ENCODE measurements around the gene SREK1IP1.
"Not testable (repeated sequence)": the region's sequence is repeated elsewhere in the genome, so short reads cannot be mapped to it uniquely, and the experiment has no call there.

SREK1IP1 gene

GRCh38 chr5:64706074-64706473 lies 62.4 kb downstream of the SREK1IP1 start:
- not testable (repeated sequence) for H3K36me3 ChIP-seq (ENCODE audit: insufficient read depth, low read length); H3K4me3 ChIP-seq (ENCODE audit: low read depth in 1 of 2, low read length in 2 of 2); H3K27ac ChIP-seq (ENCODE audit: low read depth, low read length); H3K9me3 ChIP-seq (ENCODE audit: low read length); H3K9ac ChIP-seq (ENCODE audit: low read length); H3K4me1 ChIP-seq (ENCODE audit: insufficient read depth, low read length); H3K27me3 ChIP-seq (ENCODE audit: control insufficient read depth in 1 of 2, insufficient read depth in 2 of 2, low read length in 2 of 2)

GRCh38 chr5:64700765-64701164 lies 67.7 kb downstream of the SREK1IP1 start:
- Histone ChIP-seq H3K9me3 (ENCODE audit: low read length) (no peaks in the 10 kb centered on the region), H3K4me3 (ENCODE audit: low read depth in 1 of 2, low read length in 2 of 2) (no peak overlapping the region), H3K36me3 (ENCODE audit: insufficient read depth, low read length) (no peaks in the 10 kb centered on the region), H3K27me3 (ENCODE audit: control insufficient read depth in 1 of 2, insufficient read depth in 2 of 2, low read length in 2 of 2) (no peaks in the 10 kb centered on the region), H3K9ac (ENCODE audit: low read length) (no peak overlapping the region), H3K27ac (ENCODE audit: low read depth, low read length) (no peak overlapping the region), H3K4me1 (ENCODE audit: insufficient read depth, low read length) (no peaks in the 10 kb centered on the region)

- not testable (repeated sequence) for H3K27me3 ChIP-seq (ENCODE audit: control insufficient read depth in 1 of 2, insufficient read depth in 2 of 2, low read length in 2 of 2); H3K9me3 ChIP-seq (ENCODE audit: low read length); H3K4me1 ChIP-seq (ENCODE audit: insufficient read depth, low read length); H3K9ac ChIP-seq (ENCODE audit: low read length); H3K4me3 ChIP-seq (ENCODE audit: low read depth in 1 of 2, low read length in 2 of 2); H3K27ac ChIP-seq (ENCODE audit: low read depth, low read length); H3K36me3 ChIP-seq (ENCODE audit: insufficient read depth, low read length)
Measured at GRCh38 chr5:64696414-64696813, 72.1 kb downstream of the SREK1IP1 start.

- no peak overlapping the region for H3K9ac ChIP-seq (ENCODE audit: low read length)
- H3K9me3 ChIP-seq (ENCODE audit: low read length) = no peaks in the 10 kb centered on the region
- H3K4me3 ChIP-seq (ENCODE audit: low read depth in 1 of 2, low read length in 2 of 2) = no peak overlapping the region
- H3K4me1 ChIP-seq (ENCODE audit: insufficient read depth, low read length) = no peaks in the 10 kb centered on the region
- peaks cover 5 to 13% of the 10 kb centered on the region in 2 donors for H3K27me3 ChIP-seq (ENCODE audit: control insufficient read depth in 1 of 2, insufficient read depth in 2 of 2, low read length in 2 of 2)
- H3K36me3 ChIP-seq (ENCODE audit: insufficient read depth, low read length) = no peaks in the 10 kb centered on the region
- H3K27ac ChIP-seq (ENCODE audit: low read depth, low read length) = no peak overlapping the region
Measured at GRCh38 chr5:64693636-64694035, 74.9 kb downstream of the SREK1IP1 start.

- no peaks in the 10 kb centered on the region for H3K4me1 ChIP-seq (ENCODE audit: insufficient read depth, low read length)
- no peak overlapping the region for H3K4me3 ChIP-seq (ENCODE audit: low read depth in 1 of 2, low read length in 2 of 2)
- H3K36me3 ChIP-seq (ENCODE audit: insufficient read depth, low read length) = no peaks in the 10 kb centered on the region
- no peak overlapping the region for H3K27ac ChIP-seq (ENCODE audit: low read depth, low read length)
- H3K27me3 ChIP-seq (ENCODE audit: control insufficient read depth in 1 of 2, insufficient read depth in 2 of 2, low read length in 2 of 2) = peaks cover 5 to 13% of the 10 kb centered on the region in 2 donors
- H3K9ac ChIP-seq (ENCODE audit: low read length) = no peak overlapping the region
- no peaks in the 10 kb centered on the region for H3K9me3 ChIP-seq (ENCODE audit: low read length)
Measured at GRCh38 chr5:64691291-64691690, 77.2 kb downstream of the SREK1IP1 start.

- no peak within 1 kb of the TSS for H3K9ac ChIP-seq (ENCODE audit: low read length)
- no peaks in the 10 kb centered on the region for H3K36me3 ChIP-seq (ENCODE audit: insufficient read depth, low read length)
- H3K9me3 ChIP-seq (ENCODE audit: low read length) = no peaks in the 10 kb centered on the region
- H3K4me1 ChIP-seq (ENCODE audit: insufficient read depth, low read length) = no peaks in the 10 kb centered on the region
- H3K4me3 ChIP-seq (ENCODE audit: low read depth in 1 of 2, low read length in 2 of 2) = no peak within 1 kb of the TSS
- H3K27me3 ChIP-seq (ENCODE audit: control insufficient read depth in 1 of 2, insufficient read depth in 2 of 2, low read length in 2 of 2) = peaks cover 5 to 13% of the 10 kb centered on the region in 2 donors
- H3K27ac ChIP-seq (ENCODE audit: low read depth, low read length) = no peak within 1 kb of the TSS
Measured at GRCh38 chr5:64690417-64691151, 77.9 kb downstream of the SREK1IP1 start, which contains the start of gene SHISAL2B. SHISAL2B (plus strand) TSS chr5:64690503; CDS start chr5:64690624, 121 bp downstream.

- Histone ChIP-seq H3K9ac (ENCODE audit: low read length) (no peak overlapping the region), H3K4me3 (ENCODE audit: low read depth in 1 of 2, low read length in 2 of 2) (no peak overlapping the region), H3K27ac (ENCODE audit: low read depth, low read length) (no peak overlapping the region), H3K9me3 (ENCODE audit: low read length) (no peaks in the 10 kb centered on the region), H3K4me1 (ENCODE audit: insufficient read depth, low read length) (no peaks in the 10 kb centered on the region), H3K36me3 (ENCODE audit: insufficient read depth, low read length) (no peaks in the 10 kb centered on the region), H3K27me3 (ENCODE audit: control insufficient read depth in 1 of 2, insufficient read depth in 2 of 2, low read length in 2 of 2) (peaks cover 5 to 13% of the 10 kb centered on the region in 2 donors)
Measured at GRCh38 chr5:64690104-64690416, 78.4 kb downstream of the SREK1IP1 start.

- Histone ChIP-seq H3K27me3 (ENCODE audit: control insufficient read depth in 1 of 2, insufficient read depth in 2 of 2, low read length in 2 of 2) (peaks cover 5 to 13% of the 10 kb centered on the region in 2 donors), H3K9ac (ENCODE audit: low read length) (no peak overlapping the region), H3K36me3 (ENCODE audit: insufficient read depth, low read length) (no peaks in the 10 kb centered on the region)
Measured at GRCh38 chr5:64688965-64689364, 79.5 kb downstream of the SREK1IP1 start.

GRCh38 chr5:64688391-64688790 lies 80.1 kb downstream of the SREK1IP1 start:
- H3K36me3 ChIP-seq (ENCODE audit: insufficient read depth, low read length) = no peaks in the 10 kb centered on the region
- H3K27me3 ChIP-seq (ENCODE audit: control insufficient read depth in 1 of 2, insufficient read depth in 2 of 2, low read length in 2 of 2) = peaks cover 5 to 13% of the 10 kb centered on the region in 2 donors
- no peaks in the 10 kb centered on the region for H3K4me1 ChIP-seq (ENCODE audit: insufficient read depth, low read length)

More at GRCh38 chr5:64688965-64689364, 79.5 kb downstream of the SREK1IP1 start:
- Histone ChIP-seq H3K4me1 (ENCODE audit: insufficient read depth, low read length) (no peaks in the 10 kb centered on the region), H3K9me3 (ENCODE audit: low read length) (no peaks in the 10 kb centered on the region), H3K4me3 (ENCODE audit: low read depth in 1 of 2, low read length in 2 of 2) (no peak overlapping the region), H3K27ac (ENCODE audit: low read depth, low read length) (no peak overlapping the region)

GRCh38 chr5:64685866-64686265 lies 82.6 kb downstream of the SREK1IP1 start:
- no peak overlapping the region for H3K27ac ChIP-seq (ENCODE audit: low read depth, low read length)
- no peaks in the 10 kb centered on the region for H3K36me3 ChIP-seq (ENCODE audit: insufficient read depth, low read length)
- no peak overlapping the region for H3K9ac ChIP-seq (ENCODE audit: low read length)
- H3K4me1 ChIP-seq (ENCODE audit: insufficient read depth, low read length) = no peaks in the 10 kb centered on the region
- peaks cover 5 to 10% of the 10 kb centered on the region in 2 donors for H3K27me3 ChIP-seq (ENCODE audit: control insufficient read depth in 1 of 2, insufficient read depth in 2 of 2, low read length in 2 of 2)
- H3K4me3 ChIP-seq (ENCODE audit: low read depth in 1 of 2, low read length in 2 of 2) = no peak overlapping the region
- no peaks in the 10 kb centered on the region for H3K9me3 ChIP-seq (ENCODE audit: low read length)

More at GRCh38 chr5:64688391-64688790, 80.1 kb downstream of the SREK1IP1 start:
- H3K9me3 ChIP-seq (ENCODE audit: low read length) = no peaks in the 10 kb centered on the region
- H3K27ac ChIP-seq (ENCODE audit: low read depth, low read length) = no peak overlapping the region
- H3K4me3 ChIP-seq (ENCODE audit: low read depth in 1 of 2, low read length in 2 of 2) = no peak overlapping the region
- H3K9ac ChIP-seq (ENCODE audit: low read length) = no peak overlapping the region

GRCh38 chr5:64682608-64683007 lies 85.9 kb downstream of the SREK1IP1 start:
- Histone ChIP-seq H3K27me3 (ENCODE audit: control insufficient read depth in 1 of 2, insufficient read depth in 2 of 2, low read length in 2 of 2) (no peaks in the 10 kb centered on the region), H3K4me3 (ENCODE audit: low read depth in 1 of 2, low read length in 2 of 2) (no peak overlapping the region), H3K36me3 (ENCODE audit: insufficient read depth, low read length) (no peaks in the 10 kb centered on the region), H3K9me3 (ENCODE audit: low read length) (no peaks in the 10 kb centered on the region), H3K4me1 (ENCODE audit: insufficient read depth, low read length) (no peaks in the 10 kb centered on the region), H3K9ac (ENCODE audit: low read length) (no peak overlapping the region), H3K27ac (ENCODE audit: low read depth, low read length) (no peak overlapping the region)

GRCh38 chr5:64680289-64680688 lies 88.2 kb downstream of the SREK1IP1 start:
- Histone ChIP-seq H3K27me3 (ENCODE audit: control insufficient read depth in 1 of 2, insufficient read depth in 2 of 2, low read length in 2 of 2) (no peaks in the 10 kb centered on the region), H3K36me3 (ENCODE audit: insufficient read depth, low read length) (no peaks in the 10 kb centered on the region), H3K27ac (ENCODE audit: low read depth, low read length) (no peak overlapping the region), H3K4me1 (ENCODE audit: insufficient read depth, low read length) (no peaks in the 10 kb centered on the region), H3K9ac (ENCODE audit: low read length) (no peak overlapping the region), H3K9me3 (ENCODE audit: low read length) (no peaks in the 10 kb centered on the region), H3K4me3 (ENCODE audit: low read depth in 1 of 2, low read length in 2 of 2) (no peak overlapping the region)
